Measurements from ENCODE around the gene PRSS33. TPM values are rescaled to one million over a fixed set of nuclear protein-coding genes. Genes with fewer than 3 reads are reported as not detected.

The PRSS33 gene
- total and polyA plus RNA-seq, 2 of the 8 experiments (the other 6 are each of a cell fraction or from before 2014, with no cell fraction given), result 0.09 TPM; not detected in 1

DNA sequence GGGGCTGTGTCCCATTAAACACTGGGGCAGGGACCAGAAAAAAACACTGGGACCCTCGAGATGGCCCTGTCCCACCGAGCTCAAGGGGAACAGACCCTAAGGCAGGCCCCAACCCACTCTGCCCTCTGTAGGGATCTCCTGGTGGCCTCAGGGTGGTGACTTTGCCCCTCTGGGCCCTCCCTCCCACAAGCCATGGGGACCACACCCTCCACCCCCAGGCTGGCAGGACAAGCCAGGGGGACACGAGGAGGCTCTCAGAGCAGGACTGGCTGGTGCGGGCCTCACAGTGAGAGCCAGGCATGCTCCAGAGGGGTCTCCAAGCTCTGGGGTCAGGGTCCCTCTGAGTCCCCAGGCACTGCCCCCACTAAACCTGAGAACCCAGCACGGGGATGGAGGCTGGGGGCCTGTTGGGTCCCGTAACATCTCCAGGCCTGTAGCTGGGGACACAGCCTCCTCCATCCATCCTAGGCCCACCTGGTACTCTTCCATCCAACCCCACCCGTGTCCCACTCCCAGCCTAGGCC, 49.4 kb downstream of the PRSS33 start (continued):
- no peak for TF ChIP-seq SP2 (IDR thresholded peaks at IDR 0.05; ENCODE audit: low read length)
- TF ChIP-seq FOSL1 (IDR thresholded peaks at IDR 0.05; ENCODE audit: insufficient read depth, low read depth, low read length), result no peak
- TF ChIP-seq SIX5 (IDR thresholded peaks at IDR 0.05; ENCODE audit: low read depth, low read length), result no peak
- no peak for TF ChIP-seq POLR2A (IDR thresholded peaks at IDR 0.05; ENCODE audit: control extremely low read depth in 1 of 2, low read depth in 2 of 2, low read length in 2 of 2)
- no peak for TF ChIP-seq ZNF274 (IDR thresholded peaks at IDR 0.05; ENCODE audit: borderline replicate concordance, extremely low read depth, low read length)
- TF ChIP-seq, protein P1, sequence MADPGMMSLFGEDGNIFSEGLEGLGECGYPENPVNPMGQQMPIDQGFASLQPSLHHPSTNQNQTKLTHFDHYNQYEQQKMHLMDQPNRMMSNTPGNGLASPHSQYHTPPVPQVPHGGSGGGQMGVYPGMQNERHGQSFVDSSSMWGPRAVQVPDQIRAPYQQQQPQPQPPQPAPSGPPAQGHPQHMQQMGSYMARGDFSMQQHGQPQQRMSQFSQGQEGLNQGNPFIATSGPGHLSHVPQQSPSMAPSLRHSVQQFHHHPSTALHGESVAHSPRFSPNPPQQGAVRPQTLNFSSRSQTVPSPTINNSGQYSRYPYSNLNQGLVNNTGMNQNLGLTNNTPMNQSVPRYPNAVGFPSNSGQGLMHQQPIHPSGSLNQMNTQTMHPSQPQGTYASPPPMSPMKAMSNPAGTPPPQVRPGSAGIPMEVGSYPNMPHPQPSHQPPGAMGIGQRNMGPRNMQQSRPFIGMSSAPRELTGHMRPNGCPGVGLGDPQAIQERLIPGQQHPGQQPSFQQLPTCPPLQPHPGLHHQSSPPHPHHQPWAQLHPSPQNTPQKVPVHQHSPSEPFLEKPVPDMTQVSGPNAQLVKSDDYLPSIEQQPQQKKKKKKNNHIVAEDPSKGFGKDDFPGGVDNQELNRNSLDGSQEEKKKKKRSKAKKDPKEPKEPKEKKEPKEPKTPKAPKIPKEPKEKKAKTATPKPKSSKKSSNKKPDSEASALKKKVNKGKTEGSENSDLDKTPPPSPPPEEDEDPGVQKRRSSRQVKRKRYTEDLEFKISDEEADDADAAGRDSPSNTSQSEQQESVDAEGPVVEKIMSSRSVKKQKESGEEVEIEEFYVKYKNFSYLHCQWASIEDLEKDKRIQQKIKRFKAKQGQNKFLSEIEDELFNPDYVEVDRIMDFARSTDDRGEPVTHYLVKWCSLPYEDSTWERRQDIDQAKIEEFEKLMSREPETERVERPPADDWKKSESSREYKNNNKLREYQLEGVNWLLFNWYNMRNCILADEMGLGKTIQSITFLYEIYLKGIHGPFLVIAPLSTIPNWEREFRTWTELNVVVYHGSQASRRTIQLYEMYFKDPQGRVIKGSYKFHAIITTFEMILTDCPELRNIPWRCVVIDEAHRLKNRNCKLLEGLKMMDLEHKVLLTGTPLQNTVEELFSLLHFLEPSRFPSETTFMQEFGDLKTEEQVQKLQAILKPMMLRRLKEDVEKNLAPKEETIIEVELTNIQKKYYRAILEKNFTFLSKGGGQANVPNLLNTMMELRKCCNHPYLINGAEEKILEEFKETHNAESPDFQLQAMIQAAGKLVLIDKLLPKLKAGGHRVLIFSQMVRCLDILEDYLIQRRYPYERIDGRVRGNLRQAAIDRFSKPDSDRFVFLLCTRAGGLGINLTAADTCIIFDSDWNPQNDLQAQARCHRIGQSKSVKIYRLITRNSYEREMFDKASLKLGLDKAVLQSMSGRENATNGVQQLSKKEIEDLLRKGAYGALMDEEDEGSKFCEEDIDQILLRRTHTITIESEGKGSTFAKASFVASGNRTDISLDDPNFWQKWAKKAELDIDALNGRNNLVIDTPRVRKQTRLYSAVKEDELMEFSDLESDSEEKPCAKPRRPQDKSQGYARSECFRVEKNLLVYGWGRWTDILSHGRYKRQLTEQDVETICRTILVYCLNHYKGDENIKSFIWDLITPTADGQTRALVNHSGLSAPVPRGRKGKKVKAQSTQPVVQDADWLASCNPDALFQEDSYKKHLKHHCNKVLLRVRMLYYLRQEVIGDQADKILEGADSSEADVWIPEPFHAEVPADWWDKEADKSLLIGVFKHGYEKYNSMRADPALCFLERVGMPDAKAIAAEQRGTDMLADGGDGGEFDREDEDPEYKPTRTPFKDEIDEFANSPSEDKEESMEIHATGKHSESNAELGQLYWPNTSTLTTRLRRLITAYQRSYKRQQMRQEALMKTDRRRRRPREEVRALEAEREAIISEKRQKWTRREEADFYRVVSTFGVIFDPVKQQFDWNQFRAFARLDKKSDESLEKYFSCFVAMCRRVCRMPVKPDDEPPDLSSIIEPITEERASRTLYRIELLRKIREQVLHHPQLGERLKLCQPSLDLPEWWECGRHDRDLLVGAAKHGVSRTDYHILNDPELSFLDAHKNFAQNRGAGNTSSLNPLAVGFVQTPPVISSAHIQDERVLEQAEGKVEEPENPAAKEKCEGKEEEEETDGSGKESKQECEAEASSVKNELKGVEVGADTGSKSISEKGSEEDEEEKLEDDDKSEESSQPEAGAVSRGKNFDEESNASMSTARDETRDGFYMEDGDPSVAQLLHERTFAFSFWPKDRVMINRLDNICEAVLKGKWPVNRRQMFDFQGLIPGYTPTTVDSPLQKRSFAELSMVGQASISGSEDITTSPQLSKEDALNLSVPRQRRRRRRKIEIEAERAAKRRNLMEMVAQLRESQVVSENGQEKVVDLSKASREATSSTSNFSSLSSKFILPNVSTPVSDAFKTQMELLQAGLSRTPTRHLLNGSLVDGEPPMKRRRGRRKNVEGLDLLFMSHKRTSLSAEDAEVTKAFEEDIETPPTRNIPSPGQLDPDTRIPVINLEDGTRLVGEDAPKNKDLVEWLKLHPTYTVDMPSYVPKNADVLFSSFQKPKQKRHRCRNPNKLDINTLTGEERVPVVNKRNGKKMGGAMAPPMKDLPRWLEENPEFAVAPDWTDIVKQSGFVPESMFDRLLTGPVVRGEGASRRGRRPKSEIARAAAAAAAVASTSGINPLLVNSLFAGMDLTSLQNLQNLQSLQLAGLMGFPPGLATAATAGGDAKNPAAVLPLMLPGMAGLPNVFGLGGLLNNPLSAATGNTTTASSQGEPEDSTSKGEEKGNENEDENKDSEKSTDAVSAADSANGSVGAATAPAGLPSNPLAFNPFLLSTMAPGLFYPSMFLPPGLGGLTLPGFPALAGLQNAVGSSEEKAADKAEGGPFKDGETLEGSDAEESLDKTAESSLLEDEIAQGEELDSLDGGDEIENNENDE (IDR thresholded peaks at IDR 0.05; ENCODE audit: insufficient replicate concordance, low read length), result no peak
- no peak for TF ChIP-seq CREB1 (IDR thresholded peaks at IDR 0.05)
- TF ChIP-seq SUZ12 (IDR thresholded peaks at IDR 0.05; ENCODE audit: low read length), result no peak
